Small intestine (tissue), 7 donors: Measurements from ENCODE around the gene CATSPER3. TPM values are rescaled to one million over a fixed set of nuclear protein-coding genes. Genes with fewer than 3 reads are reported as not detected.

ENCODE experiments used
- DNase-seq, 2 donors: peaks; one replicate each; pipeline versions ENCODE4 v3.0.0 to v3.0.0-alpha.2; 2013
- FAIRE-seq: peaks from 2 replicates; lab custom pipeline; 2012; peaks lifted over from hg19 to GRCh38; lab: Jason Lieb, UNC
- H3K27ac ChIP-seq, 3 donors: one replicate each; pipeline ENCODE4 v1.5.1; 2013; ENCODE audit warnings: low read length in 2 of 3, mild to moderate bottlenecking in 2 of 3, control low read depth in 1 of 3, inconsistent platforms in 1 of 3, low read depth in 1 of 3, moderate library complexity in 1 of 3
- H3K27me3 ChIP-seq, 3 donors: one replicate each; pipeline ENCODE4 v1.6.1; 2013; ENCODE audit warnings: low read length in 3 of 3, inconsistent platforms in 1 of 3; ENCODE audit not compliant: control insufficient read depth in 3 of 3, insufficient read depth in 3 of 3
- H3K36me3 ChIP-seq, 3 donors: one replicate each; pipeline ENCODE4 v1.6.1; 2013; ENCODE audit warnings: low read length in 3 of 3, inconsistent platforms in 1 of 3, low read depth in 1 of 3, mild to moderate bottlenecking in 1 of 3, moderate library complexity in 1 of 3; ENCODE audit not compliant: control insufficient read depth in 3 of 3, insufficient read depth in 2 of 3
- H3K4me1 ChIP-seq, 3 donors: one replicate each; pipeline ENCODE4 v1.6.1; 2013; ENCODE audit warnings: low read length in 2 of 3, inconsistent platforms in 1 of 3, low read depth in 1 of 3, mild to moderate bottlenecking in 1 of 3, moderate library complexity in 1 of 3; ENCODE audit not compliant: control insufficient read depth in 3 of 3, insufficient read depth in 2 of 3
- H3K4me3 ChIP-seq, 3 donors: one replicate each; pipeline ENCODE4 v1.5.1; 2013; ENCODE audit warnings: low read length in 3 of 3, control low read depth in 1 of 3, inconsistent platforms in 1 of 3, low read depth in 1 of 3, mild to moderate bottlenecking in 1 of 3, moderate library complexity in 1 of 3
- H3K9me3 ChIP-seq, 2 donors: one replicate each; pipeline ENCODE4 v1.6.1; 2013; ENCODE audit warnings: low read depth in 1 of 2, low read length in 1 of 2; ENCODE audit not compliant: control insufficient read depth in 2 of 2, insufficient read depth in 1 of 2
- WGBS, 3 donors: extraction: QIAGEN DNeasy Blood & Tissue Kit; methylation state at CpG; one replicate each; pipeline ENCODE4 v1.1.7; 2013; 5-methylcytosine and 5-hydroxymethylcytosine counted together
- polyA plus RNA-seq, 4 donors: library from polyadenylated mRNA; stranded (reverse) in 3 of 4; unstranded in 1 of 4; fragments of 200-250 nt in 3 of 4; fragments of 120-200 nt in 1 of 4; gene quantifications; one replicate each; pipeline versions ENCODE4 v1.2.1 to v1.2.3, GENCODE V29; 2013
- donor health status: healthy with polysubstance abuse.
- donor health status: control.
- donor health status: control.
- donor health status: Bipolar disorder and iron deficiency.
- donor health status: healthy.

CATSPER3 gene
- polyA plus RNA-seq, 4 donors: 0.46 to 5.8 (median 2.3) TPM

DNA sequence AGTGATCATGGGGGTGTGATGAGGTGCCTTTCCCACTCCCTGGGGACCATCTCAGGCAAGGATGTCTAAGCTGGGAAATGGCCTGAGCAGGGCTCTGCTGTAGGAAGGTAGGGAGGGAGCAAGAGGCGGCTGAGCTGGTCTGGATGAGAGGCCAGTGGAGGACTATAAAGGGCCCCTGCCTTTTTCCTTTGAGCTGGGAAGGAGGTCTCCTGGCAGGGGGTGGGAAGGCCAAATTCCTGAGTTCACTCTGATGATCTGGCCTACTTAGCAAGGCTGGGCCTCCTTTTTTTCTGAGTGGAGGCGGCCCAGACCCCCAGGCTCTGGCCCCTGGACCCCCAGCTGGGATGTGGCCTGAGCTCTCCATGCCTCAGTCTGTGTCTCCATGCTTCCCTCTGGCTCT is 80.6 kb downstream of the CATSPER3 start:
- H3K27me3 ChIP-seq: peaks cover 0 to 41% (median 16%) of the 10 kb centered on the region in 3 donors
- no peak for DNase-seq
- no peak for FAIRE-seq
- no peaks in the 10 kb centered on the region for H3K9me3 ChIP-seq
- H3K4me1 ChIP-seq: peaks cover 0 to 14% (median 0%) of the 10 kb centered on the region in 3 donors
- H3K36me3 ChIP-seq: no peaks in the 10 kb centered on the region
- no peak overlapping the region for H3K27ac ChIP-seq
- no peak overlapping the region for H3K4me3 ChIP-seq
- WGBS, 3 donors: 90 to 100% (median 93%) methylated on average over 1 to 2 of the region's 2 CpGs

DNA sequence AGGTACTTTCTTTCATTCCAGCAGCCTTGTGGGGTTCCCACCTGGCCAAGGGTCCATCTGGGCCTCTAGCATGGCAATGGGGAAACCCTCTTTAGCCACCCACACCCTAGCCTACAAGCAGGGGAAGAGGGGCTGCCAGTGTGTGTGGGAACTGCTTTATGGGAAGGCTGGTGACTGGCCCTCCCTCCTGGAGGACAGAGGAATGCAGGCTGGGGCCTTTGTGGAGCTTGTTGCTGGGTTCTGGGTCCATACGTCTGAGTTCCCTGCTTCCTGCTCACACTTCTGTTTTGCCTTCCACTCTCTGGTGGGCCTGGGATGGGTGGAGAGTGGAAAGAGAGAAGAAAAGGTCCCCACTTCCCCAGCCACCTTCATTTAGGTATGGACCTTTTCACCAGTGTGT is 81.2 kb downstream of the CATSPER3 start:
- H3K36me3 ChIP-seq: no peaks in the 10 kb centered on the region
- no peak overlapping the region for H3K4me3 ChIP-seq
- DNase-seq: no peak
- 0 to 26% (median 26%) methylated on average over 1 of the region's 1 CpG for whole genome bisulfite sequencing, 3 donors
- no peak for FAIRE-seq
- H3K4me1 ChIP-seq: peaks cover 0 to 14% (median 0%) of the 10 kb centered on the region in 3 donors
- peaks cover 0 to 40% (median 16%) of the 10 kb centered on the region in 3 donors for H3K27me3 ChIP-seq
- no peaks in the 10 kb centered on the region for H3K9me3 ChIP-seq
- H3K27ac ChIP-seq: no peak overlapping the region

DNA sequence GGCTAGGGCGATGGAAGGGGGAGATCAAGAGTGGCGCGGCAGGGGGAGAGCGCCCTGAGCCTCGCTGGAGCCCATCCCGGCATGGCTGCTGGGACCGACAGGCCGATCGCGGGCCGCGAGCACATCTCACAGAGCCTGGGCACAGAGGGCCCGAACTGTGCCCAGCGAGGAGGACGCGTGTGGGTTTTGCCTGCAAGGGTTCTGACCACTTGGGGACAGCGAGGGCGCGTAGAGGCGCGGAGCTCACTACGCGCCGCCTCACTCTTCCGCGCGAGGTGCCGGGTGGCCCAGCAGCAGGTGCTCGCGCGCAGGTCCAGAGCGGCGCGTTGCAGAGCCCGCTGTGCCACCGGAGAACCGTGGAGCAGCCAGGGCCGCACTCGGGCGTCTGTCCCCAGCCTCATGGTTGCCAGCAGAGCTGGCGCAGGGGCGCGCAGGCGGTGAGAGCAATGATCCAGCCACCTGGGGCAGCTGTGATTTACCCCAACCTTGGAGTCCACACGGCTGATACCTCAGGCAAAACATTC is 82.6 kb downstream of the CATSPER3 start:
- FAIRE-seq: no peak
- WGBS, 3 donors: 61 to 83% (median 70%) methylated on average over 44 to 45 of the region's 45 CpGs
- Histone ChIP-seq H3K36me3 (no peaks in the 10 kb centered on the region), H3K4me1 (peaks cover 0 to 14% (median 0%) of the 10 kb centered on the region in 3 donors), H3K4me3 (no peak overlapping the region), H3K27me3 (peaks cover 0 to 32% (median 15%) of the 10 kb centered on the region in 3 donors), H3K27ac (no peak overlapping the region), H3K9me3 (no peaks in the 10 kb centered on the region)
- DNase-seq: no peak

DNA sequence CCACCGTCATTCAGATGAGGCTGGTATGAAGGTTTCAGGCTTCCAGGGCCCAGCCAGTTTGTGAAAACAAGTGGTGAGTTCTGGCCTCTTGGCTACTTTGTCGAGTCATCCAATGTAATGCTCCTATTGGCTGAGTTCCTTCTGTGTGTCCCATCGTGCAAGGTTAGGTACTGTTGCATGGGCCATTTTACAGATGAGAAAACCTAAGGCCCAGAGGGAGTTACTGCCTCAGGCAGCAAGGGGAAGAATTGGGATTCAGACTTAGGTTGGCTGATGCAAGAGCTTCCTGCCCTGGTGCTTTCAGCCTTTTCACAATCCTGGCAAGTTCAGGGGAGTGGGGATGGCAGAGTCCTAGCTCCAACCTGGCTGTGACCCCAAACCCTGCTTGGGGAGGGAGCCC is 83.7 kb downstream of the CATSPER3 start:
- Histone ChIP-seq H3K27ac (no peak overlapping the region), H3K27me3 (peaks cover 0 to 28% (median 8%) of the 10 kb centered on the region in 3 donors), H3K36me3 (no peaks in the 10 kb centered on the region), H3K9me3 (no peaks in the 10 kb centered on the region), H3K4me3 (no peak overlapping the region), H3K4me1 (peaks cover 0 to 14% (median 0%) of the 10 kb centered on the region in 3 donors)
- FAIRE-seq: no peak
- DNase-seq: no peak
- 51 to 72% (median 64%) methylated on average over 3 of the region's 3 CpGs for WGBS, 3 donors

DNA sequence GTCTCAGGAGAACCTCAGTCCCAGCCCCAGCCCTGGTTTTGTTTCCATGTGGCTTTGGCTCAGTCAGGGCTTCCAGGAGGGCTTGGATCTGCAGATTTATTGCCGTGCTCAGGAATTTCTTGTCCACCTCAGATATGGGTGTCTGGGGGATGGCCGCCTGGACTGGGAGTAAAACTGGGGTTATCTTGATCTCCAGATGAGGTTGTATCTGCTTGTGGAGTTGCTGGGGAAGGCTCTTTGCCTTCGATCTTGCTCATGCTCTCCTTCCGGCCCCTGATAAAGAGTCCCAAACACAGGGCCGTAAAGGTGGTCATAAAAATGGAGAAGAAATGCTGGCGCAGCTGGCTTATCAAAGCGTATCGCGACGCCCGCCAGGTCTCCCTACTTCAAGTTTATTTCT is 84.2 kb downstream of the CATSPER3 start:
- FAIRE-seq (no peak), DNase-seq (peak in 1 of 2 donors; percentile 44)
- H3K9me3 ChIP-seq: no peaks in the 10 kb centered on the region
- H3K36me3 ChIP-seq: no peaks in the 10 kb centered on the region
- peaks cover 0 to 14% (median 0%) of the 10 kb centered on the region in 3 donors for H3K4me1 ChIP-seq
- H3K27me3 ChIP-seq: peaks cover 0 to 26% (median 5%) of the 10 kb centered on the region in 3 donors
- no peak overlapping the region for H3K27ac ChIP-seq
- 41 to 53% (median 47%) methylated on average over 11 of the region's 11 CpGs for WGBS, 3 donors
- no peak overlapping the region for H3K4me3 ChIP-seq

DNA sequence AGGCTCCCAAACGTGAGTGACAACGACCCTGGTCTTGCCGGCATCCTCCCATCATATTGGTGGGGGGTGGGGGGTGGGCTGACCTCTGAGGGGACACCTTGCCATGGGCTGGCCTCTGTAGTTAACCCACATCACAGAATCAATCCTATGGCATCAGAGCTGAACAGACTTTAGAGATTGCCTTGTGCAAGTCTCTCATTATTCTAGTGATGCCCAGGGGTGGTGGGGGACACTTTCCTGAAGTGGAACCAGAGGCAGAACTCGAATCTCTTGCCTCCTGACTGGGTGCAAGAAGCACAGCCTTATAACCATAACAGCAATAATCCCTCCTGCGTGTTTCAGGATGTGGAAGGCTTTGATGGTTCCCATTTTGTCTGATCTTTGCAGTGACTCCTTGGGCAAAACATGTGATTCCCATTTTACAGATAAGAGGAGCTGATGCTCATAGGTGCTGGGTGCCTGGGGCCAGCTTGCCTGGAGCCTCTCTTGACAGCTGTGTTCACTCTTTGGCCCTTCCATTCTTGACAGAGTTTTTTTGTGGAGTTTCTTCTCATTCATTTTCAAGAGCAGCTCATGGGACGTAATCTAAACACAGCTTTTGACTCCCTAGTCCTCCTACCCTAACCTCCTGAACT is 84.9 kb downstream of the CATSPER3 start:
- Histone ChIP-seq H3K4me3 (no peak overlapping the region), H3K4me1 (peaks cover 0 to 8% (median 0%) of the 10 kb centered on the region in 3 donors), H3K9me3 (no peaks in the 10 kb centered on the region), H3K27ac (no peak overlapping the region), H3K36me3 (no peaks in the 10 kb centered on the region), H3K27me3 (peaks cover 0 to 26% (median 5%) of the 10 kb centered on the region in 3 donors)
- DNase-seq: no peak
- no peak for FAIRE-seq
- WGBS, 3 donors: 67 to 88% (median 71%) methylated on average over 6 of the region's 6 CpGs

DNA sequence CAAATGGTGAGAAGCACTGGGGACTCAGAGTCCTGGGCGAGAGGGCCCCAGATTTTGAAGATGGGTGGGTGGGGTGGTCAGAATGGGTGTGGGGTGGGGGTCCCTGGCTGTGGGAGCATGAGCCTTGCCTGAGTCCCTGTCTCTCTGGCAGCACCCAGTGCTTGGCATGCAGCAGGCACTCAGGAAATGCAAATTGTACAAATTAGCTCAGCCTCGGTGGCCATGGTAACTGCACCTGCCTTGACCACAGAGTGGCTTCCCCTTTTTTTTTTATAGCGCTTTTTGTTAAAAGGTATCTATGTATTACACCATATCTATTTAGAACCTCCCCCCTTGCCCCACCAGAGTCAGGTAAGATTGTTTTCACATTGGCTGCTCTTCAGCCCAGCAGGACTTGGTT is 85.6 kb downstream of the CATSPER3 start:
- Histone ChIP-seq H3K27ac (no peak overlapping the region), H3K27me3 (peaks cover 0 to 26% (median 5%) of the 10 kb centered on the region in 3 donors), H3K4me3 (no peak overlapping the region), H3K4me1 (peaks cover 0 to 6% (median 0%) of the 10 kb centered on the region in 3 donors), H3K36me3 (no peaks in the 10 kb centered on the region), H3K9me3 (no peaks in the 10 kb centered on the region)
- WGBS, 3 donors: 68 to 85% (median 71%) methylated on average over 3 of the region's 3 CpGs
- FAIRE-seq (no peak), DNase-seq (no peak)

DNA sequence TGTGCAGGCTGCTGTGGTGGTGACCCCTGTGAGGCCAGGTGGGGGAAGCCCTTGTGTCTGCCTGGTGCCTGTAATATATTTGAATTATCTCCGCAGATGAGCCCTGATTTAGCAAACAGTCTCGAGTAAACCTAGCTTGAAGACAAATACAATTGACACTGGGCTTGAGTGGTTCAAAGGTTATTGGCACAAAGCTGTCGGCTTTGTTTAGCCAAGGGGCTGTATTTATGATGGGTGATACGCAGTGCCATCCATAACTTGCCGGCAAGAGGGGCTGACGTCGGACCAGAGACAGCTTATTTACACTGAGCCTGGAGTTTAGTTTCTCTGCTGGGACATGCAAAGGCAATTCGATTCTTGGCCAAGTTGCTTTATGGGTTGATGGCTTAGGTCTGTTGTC is 86.3 kb downstream of the CATSPER3 start:
- H3K4me1 ChIP-seq: peaks cover 0 to 6% (median 0%) of the 10 kb centered on the region in 3 donors
- 13 to 31% (median 27%) methylated on average over 8 of the region's 8 CpGs for WGBS, 3 donors
- H3K27me3 ChIP-seq: peaks cover 0 to 26% (median 2%) of the 10 kb centered on the region in 3 donors
- no peaks in the 10 kb centered on the region for H3K9me3 ChIP-seq
- no peak overlapping the region for H3K4me3 ChIP-seq
- FAIRE-seq: no peak
- DNase-seq: no peak
- H3K27ac ChIP-seq: no peak overlapping the region
- no peaks in the 10 kb centered on the region for H3K36me3 ChIP-seq
